ENCODE data around the gene SLC19A1. TPM values are rescaled to one million over a fixed set of nuclear protein-coding genes. Genes with fewer than 3 reads are reported as not detected.
A peak's percentile ranks its signal among the peaks of the same experiment; 100 is the strongest.

SLC19A1 gene
- total RNA-seq, 5 donors from 2014 or later (not counting 1 experiment from before 2014, with no cell fraction given), result 10.4 to 19.2 (median 16.4) TPM

- Histone ChIP-seq H3K4me3 (ENCODE audit: control insufficient read depth in 1 of 2, extremely low read depth in 1 of 2, low read length in 1 of 2) (no peak overlapping the region), H3K4me1 (ENCODE audit: control insufficient read depth in 1 of 2, extremely low read depth in 1 of 2, insufficient read depth in 2 of 2, low read length in 2 of 2) (no peaks in the 10 kb centered on the region), H3K9me3 (peaks cover 14% of the 10 kb centered on the region), H3K27ac (ENCODE audit: low read length) (no peak overlapping the region), H3K27me3 (replicated peaks in 1 of 2; ENCODE audit: control insufficient read depth in 2 of 2, extremely low read depth in 1 of 2, insufficient read depth in 2 of 2, low read length in 1 of 2) (no peaks in the 10 kb centered on the region), H3K36me3 (ENCODE audit: control insufficient read depth in 2 of 2, extremely low read depth in 1 of 2, insufficient read depth in 1 of 2, low read length in 1 of 2) (peaks cover 2 to 19% of the 10 kb centered on the region in 2 donors)
- ChIA-PET POLR2A (no interaction called here), CTCF (no interaction called here)
- no peak overlapping the region for H3K4me3 Mint-ChIP-seq
- no peaks in the 10 kb centered on the region for H3K27me3 Mint-ChIP-seq
- H3K27ac Mint-ChIP-seq, result no peak overlapping the region
- ATAC-seq (replicated peaks in 1 of 4) (no peak), DNase-seq (no peak)
- peaks cover 0 to 3% (median 0%) of the 10 kb centered on the region in 3 donors for H3K4me1 Mint-ChIP-seq
- 100% methylated on average over 4 of the region's 6 CpGs for WGBS (ENCODE audit: insufficient coverage)
- peaks cover 20 to 37% (median 26%) of the 10 kb centered on the region in 3 donors for H3K9me3 Mint-ChIP-seq
- H3K36me3 Mint-ChIP-seq, result peaks cover 55% of the 10 kb centered on the region
Measured at GRCh38 chr21:45522986-45523385, 19.3 kb downstream of the SLC19A1 start.

- 96% methylated on average over 3 of the region's 6 CpGs for WGBS (ENCODE audit: insufficient coverage)
- peaks cover 0 to 7% (median 4%) of the 10 kb centered on the region in 3 donors for H3K4me1 Mint-ChIP-seq
- Histone ChIP-seq H3K9me3 (peaks cover 14% of the 10 kb centered on the region), H3K36me3 (ENCODE audit: control insufficient read depth in 2 of 2, extremely low read depth in 1 of 2, insufficient read depth in 1 of 2, low read length in 1 of 2) (peaks cover 2 to 19% of the 10 kb centered on the region in 2 donors), H3K27ac (ENCODE audit: low read length) (no peak overlapping the region), H3K4me1 (ENCODE audit: control insufficient read depth in 1 of 2, extremely low read depth in 1 of 2, insufficient read depth in 2 of 2, low read length in 2 of 2) (peaks cover 0 to 3% of the 10 kb centered on the region in 2 experiments), H3K27me3 (replicated peaks in 1 of 2; ENCODE audit: control insufficient read depth in 2 of 2, extremely low read depth in 1 of 2, insufficient read depth in 2 of 2, low read length in 1 of 2) (no peaks in the 10 kb centered on the region), H3K4me3 (ENCODE audit: control insufficient read depth in 1 of 2, extremely low read depth in 1 of 2, low read length in 1 of 2) (no peak overlapping the region)
- ATAC-seq (replicated peaks in 1 of 4) (no peak), DNase-seq (no peak)
- peaks cover 21 to 40% (median 29%) of the 10 kb centered on the region in 3 donors for H3K9me3 Mint-ChIP-seq
- no peak overlapping the region for H3K27ac Mint-ChIP-seq
- ChIA-PET POLR2A (no interaction called here), CTCF (no interaction called here)
- no peak overlapping the region for H3K4me3 Mint-ChIP-seq
- peaks cover 57% of the 10 kb centered on the region for H3K36me3 Mint-ChIP-seq
- H3K27me3 Mint-ChIP-seq, result no peaks in the 10 kb centered on the region
Measured at GRCh38 chr21:45522381-45522780, 19.9 kb downstream of the SLC19A1 start.

- Mint-ChIP-seq H3K9me3 (peaks cover 21 to 40% (median 29%) of the 10 kb centered on the region in 3 donors), H3K4me3 (no peak overlapping the region), H3K36me3 (peaks cover 55% of the 10 kb centered on the region), H3K27me3 (no peaks in the 10 kb centered on the region), H3K4me1 (peaks cover 0 to 9% (median 6%) of the 10 kb centered on the region in 3 donors), H3K27ac (peak overlapping the region in 1 of 2 donors; percentile 31)
- Histone ChIP-seq H3K36me3 (ENCODE audit: control insufficient read depth in 2 of 2, extremely low read depth in 1 of 2, insufficient read depth in 1 of 2, low read length in 1 of 2) (peaks cover 2 to 26% of the 10 kb centered on the region in 2 donors), H3K9me3 (peaks cover 14% of the 10 kb centered on the region), H3K4me1 (ENCODE audit: control insufficient read depth in 1 of 2, extremely low read depth in 1 of 2, insufficient read depth in 2 of 2, low read length in 2 of 2) (peaks cover 0 to 3% of the 10 kb centered on the region in 2 experiments), H3K27me3 (replicated peaks in 1 of 2; ENCODE audit: control insufficient read depth in 2 of 2, extremely low read depth in 1 of 2, insufficient read depth in 2 of 2, low read length in 1 of 2) (no peaks in the 10 kb centered on the region), H3K4me3 (ENCODE audit: control insufficient read depth in 1 of 2, extremely low read depth in 1 of 2, low read length in 1 of 2) (no peak overlapping the region), H3K27ac (ENCODE audit: low read length) (no peak overlapping the region)
- no peak for ATAC-seq (replicated peaks in 1 of 4)
- no CpG with 5 or more reads among the region's 2 CpGs for WGBS (ENCODE audit: insufficient coverage)
- DNase-seq, result no peak
- CTCF ChIA-PET, result no interaction called here
- POLR2A ChIA-PET, result no interaction called here
Measured at GRCh38 chr21:45521241-45521640, 21.0 kb downstream of the SLC19A1 start.

GRCh38 chr21:45519182-45519581 lies 23.1 kb downstream of the SLC19A1 start:
- Histone ChIP-seq H3K4me3 (ENCODE audit: control insufficient read depth in 1 of 2, extremely low read depth in 1 of 2, low read length in 1 of 2) (no peak overlapping the region), H3K4me1 (ENCODE audit: control insufficient read depth in 1 of 2, extremely low read depth in 1 of 2, insufficient read depth in 2 of 2, low read length in 2 of 2) (peaks cover 0 to 3% of the 10 kb centered on the region in 2 experiments), H3K36me3 (ENCODE audit: control insufficient read depth in 2 of 2, extremely low read depth in 1 of 2, insufficient read depth in 1 of 2, low read length in 1 of 2) (peaks cover 4 to 21% of the 10 kb centered on the region in 2 donors), H3K9me3 (peaks cover 14% of the 10 kb centered on the region), H3K27ac (ENCODE audit: low read length) (no peak overlapping the region), H3K27me3 (replicated peaks in 1 of 2; ENCODE audit: control insufficient read depth in 2 of 2, extremely low read depth in 1 of 2, insufficient read depth in 2 of 2, low read length in 1 of 2) (no peaks in the 10 kb centered on the region)
- no peak for DNase-seq
- Mint-ChIP-seq H3K27ac (no peak overlapping the region), H3K9me3 (peaks cover 21 to 40% (median 29%) of the 10 kb centered on the region in 3 donors), H3K4me1 (peaks cover 0 to 9% (median 6%) of the 10 kb centered on the region in 3 donors), H3K4me3 (no peak overlapping the region), H3K36me3 (peaks cover 55% of the 10 kb centered on the region), H3K27me3 (no peaks in the 10 kb centered on the region)
- WGBS (ENCODE audit: insufficient coverage), result no CpG with 5 or more reads among the region's 4 CpGs
- no peak for ATAC-seq (replicated peaks in 1 of 4)
- CTCF ChIA-PET, result no interaction called here
- POLR2A ChIA-PET, result no interaction called here

GRCh38 chr21:45518742-45519141 lies 23.5 kb downstream of the SLC19A1 start:
- WGBS (ENCODE audit: insufficient coverage), result no CpG with 5 or more reads among the region's 2 CpGs
- no peaks in the 10 kb centered on the region for H3K27me3 Mint-ChIP-seq
- ChIA-PET POLR2A (no interaction called here), CTCF (interaction anchor here in 1 of 2 donors (0.6 kb wide), 1 partner anchor 19 kb away, joined by 5 read pairs; no protein-coding TSS in a partner anchor)
- ATAC-seq (replicated peaks in 1 of 4), result no peak
- DNase-seq, result no peak
- H3K9me3 Mint-ChIP-seq, result peaks cover 21 to 40% (median 29%) of the 10 kb centered on the region in 3 donors
- peaks cover 14% of the 10 kb centered on the region for H3K9me3 ChIP-seq
- H3K36me3 Mint-ChIP-seq, result peaks cover 55% of the 10 kb centered on the region
- no peak overlapping the region for H3K27ac Mint-ChIP-seq
- peaks cover 0 to 10% (median 6%) of the 10 kb centered on the region in 3 donors for H3K4me1 Mint-ChIP-seq
- H3K27me3 ChIP-seq (replicated peaks in 1 of 2; ENCODE audit: control insufficient read depth in 2 of 2, extremely low read depth in 1 of 2, insufficient read depth in 2 of 2, low read length in 1 of 2), result no peaks in the 10 kb centered on the region
- H3K4me3 ChIP-seq (ENCODE audit: control insufficient read depth in 1 of 2, extremely low read depth in 1 of 2, low read length in 1 of 2), result no peak overlapping the region
- H3K4me1 ChIP-seq (ENCODE audit: control insufficient read depth in 1 of 2, extremely low read depth in 1 of 2, insufficient read depth in 2 of 2, low read length in 2 of 2), result peaks cover 0 to 3% of the 10 kb centered on the region in 2 experiments
- peaks cover 5 to 21% of the 10 kb centered on the region in 2 donors for H3K36me3 ChIP-seq (ENCODE audit: control insufficient read depth in 2 of 2, extremely low read depth in 1 of 2, insufficient read depth in 1 of 2, low read length in 1 of 2)
- H3K4me3 Mint-ChIP-seq, result no peak overlapping the region
- no peak overlapping the region for H3K27ac ChIP-seq (ENCODE audit: low read length)

- H3K4me1 ChIP-seq (ENCODE audit: control insufficient read depth in 1 of 2, extremely low read depth in 1 of 2, insufficient read depth in 2 of 2, low read length in 2 of 2), result peaks cover 0 to 3% of the 10 kb centered on the region in 2 experiments
- POLR2A ChIA-PET, result no interaction called here
- no peak overlapping the region for H3K4me3 ChIP-seq (ENCODE audit: control insufficient read depth in 1 of 2, extremely low read depth in 1 of 2, low read length in 1 of 2)
- CTCF ChIA-PET, result no interaction called here
- 39% methylated on average over 4 of the region's 15 CpGs for WGBS (ENCODE audit: insufficient coverage)
- Mint-ChIP-seq H3K27me3 (no peaks in the 10 kb centered on the region), H3K4me3 (no peak overlapping the region), H3K36me3 (peaks cover 52% of the 10 kb centered on the region), H3K4me1 (peaks cover 0 to 11% (median 6%) of the 10 kb centered on the region in 3 donors), H3K27ac (peak overlapping the region in 1 of 2 donors; percentile 64), H3K9me3 (peaks cover 21 to 40% (median 29%) of the 10 kb centered on the region in 3 donors)
- H3K9me3 ChIP-seq, result peaks cover 14% of the 10 kb centered on the region
- DNase-seq (peak in 1 of 35 experiments; percentile 22), ATAC-seq (replicated peaks in 1 of 4) (no peak)
- peaks cover 11% of the 10 kb centered on the region in 2 donors for H3K36me3 ChIP-seq (ENCODE audit: control insufficient read depth in 2 of 2, extremely low read depth in 1 of 2, insufficient read depth in 1 of 2, low read length in 1 of 2)
- H3K27me3 ChIP-seq (replicated peaks in 1 of 2; ENCODE audit: control insufficient read depth in 2 of 2, extremely low read depth in 1 of 2, insufficient read depth in 2 of 2, low read length in 1 of 2), result no peaks in the 10 kb centered on the region
- no peak overlapping the region for H3K27ac ChIP-seq (ENCODE audit: low read length)
Measured at GRCh38 chr21:45517249-45518065, 24.8 kb downstream of the SLC19A1 start.

Measured in T-cell (primary cell).